Neural progenitor cell (in vitro differentiated cells): ENCODE results near the gene CENPM.

ENCODE experiments used
- EZH2 ChIP-seq: fragments of 200-600 bp; sonication (generic); IDR thresholded peaks from 2 replicates; pipeline ENCODE4 v1.6.1; 2017; ENCODE audit warnings: antibody characterized with exemption, mild to moderate bottlenecking, moderate library complexity
- TF ChIP-seq, protein P1 (sequence below): fragments of 200-600 bp; sonication (generic); IDR thresholded peaks from 2 replicates; pipeline ENCODE4 v1.5.1; 2017; ENCODE audit warnings: antibody characterized with exemption, mild to moderate bottlenecking

GRCh38 chr22:41908411-41909309, 38.3 kb downstream of the CENPM start:
- TF ChIP-seq, protein P1, sequence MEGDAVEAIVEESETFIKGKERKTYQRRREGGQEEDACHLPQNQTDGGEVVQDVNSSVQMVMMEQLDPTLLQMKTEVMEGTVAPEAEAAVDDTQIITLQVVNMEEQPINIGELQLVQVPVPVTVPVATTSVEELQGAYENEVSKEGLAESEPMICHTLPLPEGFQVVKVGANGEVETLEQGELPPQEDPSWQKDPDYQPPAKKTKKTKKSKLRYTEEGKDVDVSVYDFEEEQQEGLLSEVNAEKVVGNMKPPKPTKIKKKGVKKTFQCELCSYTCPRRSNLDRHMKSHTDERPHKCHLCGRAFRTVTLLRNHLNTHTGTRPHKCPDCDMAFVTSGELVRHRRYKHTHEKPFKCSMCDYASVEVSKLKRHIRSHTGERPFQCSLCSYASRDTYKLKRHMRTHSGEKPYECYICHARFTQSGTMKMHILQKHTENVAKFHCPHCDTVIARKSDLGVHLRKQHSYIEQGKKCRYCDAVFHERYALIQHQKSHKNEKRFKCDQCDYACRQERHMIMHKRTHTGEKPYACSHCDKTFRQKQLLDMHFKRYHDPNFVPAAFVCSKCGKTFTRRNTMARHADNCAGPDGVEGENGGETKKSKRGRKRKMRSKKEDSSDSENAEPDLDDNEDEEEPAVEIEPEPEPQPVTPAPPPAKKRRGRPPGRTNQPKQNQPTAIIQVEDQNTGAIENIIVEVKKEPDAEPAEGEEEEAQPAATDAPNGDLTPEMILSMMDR, result no peak
- no peak for TF ChIP-seq EZH2
